Limb (tissue), 2 donors: ENCODE results near the gene REXO2.

ENCODE experiments used
- DNase-seq, 2 donors: peaks; one replicate each; pipeline ENCODE4 v3.0.0-alpha.2; 2016; ENCODE audit errors: extremely low spot score in 2 of 2

The REXO2 gene

GRCh38 chr11:114440971-114441763 lies 1.9 kb downstream of the REXO2 start:
- DNase-seq: no peak

GRCh38 chr11:114441921-114442320 lies 2.7 kb downstream of the REXO2 start:
- DNase-seq: no peak

- no peak for DNase-seq
Measured at GRCh38 chr11:114442536-114442935, 3.3 kb downstream of the REXO2 start.

- no peak for DNase-seq
Measured at GRCh38 chr11:114447444-114447843, 8.2 kb downstream of the REXO2 start.

GRCh38 chr11:114447892-114448291 lies 8.6 kb downstream of the REXO2 start:
- no peak for DNase-seq

- DNase-seq: no peak
Measured at GRCh38 chr11:114448749-114449482, 9.6 kb downstream of the REXO2 start.

GRCh38 chr11:114449845-114450244 lies 10.6 kb downstream of the REXO2 start:
- no peak for DNase-seq

- no peak for DNase-seq
Measured at GRCh38 chr11:114452399-114452798, 13.1 kb downstream of the REXO2 start.

GRCh38 chr11:114463999-114464398 lies 24.7 kb downstream of the REXO2 start:
- DNase-seq: no peak

GRCh38 chr11:114466742-114467141 lies 27.5 kb downstream of the REXO2 start:
- DNase-seq: no peak

GRCh38 chr11:114472661-114473060 lies 33.4 kb downstream of the REXO2 start:
- no peak for DNase-seq

- DNase-seq: no peak
Measured at GRCh38 chr11:114478001-114478410, 38.7 kb downstream of the REXO2 start.

- DNase-seq: no peak
Measured at GRCh38 chr11:114478768-114479167, 39.5 kb downstream of the REXO2 start.

- no peak for DNase-seq
Measured at GRCh38 chr11:114479331-114479730, 40.1 kb downstream of the REXO2 start.

- no peak for DNase-seq
Measured at GRCh38 chr11:114482114-114482513, 42.8 kb downstream of the REXO2 start.

GRCh38 chr11:114483929-114484328 lies 44.7 kb downstream of the REXO2 start:
- no peak for DNase-seq

- DNase-seq: no peak
Measured at GRCh38 chr11:114496915-114497314, 57.6 kb downstream of the REXO2 start.

GRCh38 chr11:114499756-114500155 lies 60.5 kb downstream of the REXO2 start:
- no peak for DNase-seq
